HCT116 (cell line): Measurements from ENCODE around the gene RBFOX2. TPM values are rescaled to one million over a fixed set of nuclear protein-coding genes. Genes with fewer than 3 reads are reported as not detected.

Source experiments
- ATAC-seq: fragments of 200-7000 bp; cut with Tn5 transposase; 2 replicates; pipeline ENCODE4 v1.9.1; 2020; ENCODE audit warnings: mild to moderate bottlenecking, moderate library complexity
- BruUV-seq: library from RNA; stranded (reverse); fragments of 400-500 nt; replicated peaks from 2 replicates; lab custom pipeline; 2021; lab: Mats Ljungman, UMichigan
- CTCF ChIA-PET: fragments of 300-600 bp; sonication (Branson Sonifier 250); formaldehyde crosslinking; loops from one replicate; lab custom pipeline; 2021; ENCODE audit warnings: antibody characterized with exemption; lab: Charles Lee
- POLR2A ChIA-PET: fragments of 300-600, 350-600 bp; sonication (Branson Sonifier 250); formaldehyde crosslinking; loops from one replicate; lab custom pipeline; 2021; ENCODE audit warnings: antibody characterized with exemption; lab: Charles Lee
- RAD21 ChIA-PET, 2 experiments: fragments of 300-600 bp; sonication (Branson Sonifier 250); formaldehyde crosslinking; loops; one replicate each; lab custom pipeline; 2023; ENCODE audit warnings: low total read pairs in 2 of 2; ENCODE audit not compliant: uncharacterized antibody in 2 of 2, unreplicated experiment in 2 of 2, low non-redundant PET in 1 of 2; lab: Charles Lee
- DNase-seq: peaks from one replicate; pipeline ENCODE4 v3.0.0-alpha.2; 2010; ENCODE audit warnings: low read depth, low spot score
- H2AFZ ChIP-seq: fragments of 200-600 bp; shearing (Covaris generic), sonication (generic); 2 replicates; pipeline ENCODE4 v1.6.1; 2017; ENCODE audit warnings: low read depth, mixed run types, mixed read lengths, antibody characterized with exemption, low read length; ENCODE audit not compliant: poor library complexity, severe bottlenecking
- H3K27ac ChIP-seq: 2 replicates; pipeline ENCODE4 v1.5.1; 2012; ENCODE audit warnings: low read depth, low read length
- H3K27me3 ChIP-seq: fragments of 200-600 bp; sonication (generic); 2 replicates; pipeline ENCODE4 v1.6.1; 2016; ENCODE audit warnings: mixed run types, low read length, mixed read lengths; ENCODE audit not compliant: insufficient read depth
- H3K36me3 ChIP-seq, 2 experiments: fragments of 200-500 bp in 1 of 2; fragments of 200-600 bp in 1 of 2; sonication (Bioruptor generic) in 1 of 2; sonication (generic) in 1 of 2; 2 replicates each; pipeline versions ENCODE4 v1.5.1 to v1.6.1; 2014 to 2016; ENCODE audit warnings: low read length in 2 of 2, inconsistent platforms in 1 of 2, mixed read lengths in 1 of 2, mixed run types in 1 of 2; ENCODE audit not compliant: insufficient read depth in 2 of 2, control insufficient read depth in 1 of 2
- H3K4me1 ChIP-seq, 2 experiments: fragments of 200-600 bp in 1 of 2; sonication (generic) in 1 of 2; 2 replicates each; pipeline versions ENCODE4 v1.5.1 to v1.6.1; 2012 to 2017; ENCODE audit warnings: low read length in 2 of 2, inconsistent platforms in 1 of 2, mild to moderate bottlenecking in 1 of 2, mixed read lengths in 1 of 2, mixed run types in 1 of 2, moderate library complexity in 1 of 2; ENCODE audit not compliant: insufficient read depth in 2 of 2, control insufficient read depth in 1 of 2
- H3K4me2 ChIP-seq: fragments of 200-600 bp; sonication (generic); 2 replicates; pipeline ENCODE4 v1.6.1; 2017; ENCODE audit warnings: mixed run types, low read length, mixed read lengths
- H3K4me3 ChIP-seq, 2 experiments: fragments of 200-600 bp in 1 of 2; sonication (generic) in 1 of 2; replicated peaks in 1 of 2; 2 replicates each; pipeline ENCODE4 v1.5.1; 2011 to 2016; ENCODE audit warnings: low read length in 2 of 2, control low read depth in 1 of 2, low read depth in 1 of 2, mild to moderate bottlenecking in 1 of 2, mixed read lengths in 1 of 2, mixed run types in 1 of 2
- H3K79me2 ChIP-seq: fragments of 200-600 bp; sonication (generic); 2 replicates; pipeline ENCODE4 v1.6.1; 2017; ENCODE audit warnings: mild to moderate bottlenecking, mixed run types, low read length, moderate library complexity, mixed read lengths; ENCODE audit not compliant: insufficient read depth
- H3K9ac ChIP-seq: fragments of 200-600 bp; sonication (generic); 2 replicates; pipeline ENCODE4 v1.6.1; 2016; ENCODE audit warnings: low read length, mixed read lengths
- H3K9me2 ChIP-seq: fragments of 200-600 bp; sonication (generic), shearing (Covaris generic); 2 replicates; pipeline ENCODE4 v1.6.1; 2017; ENCODE audit warnings: mixed run types, mild to moderate bottlenecking, moderate library complexity; ENCODE audit not compliant: insufficient read depth
- H3K9me3 ChIP-seq, 2 experiments: fragments of 200-500 bp in 1 of 2; fragments of 200-600 bp in 1 of 2; sonication (Bioruptor generic) in 1 of 2; sonication (generic) in 1 of 2; 2 replicates each; pipeline ENCODE4 v1.6.1; 2014 to 2017; ENCODE audit warnings: low read length in 2 of 2, mixed read lengths in 2 of 2, inconsistent platforms in 1 of 2, low read depth in 1 of 2, mild to moderate bottlenecking in 1 of 2, mixed run types in 1 of 2, moderate library complexity in 1 of 2; ENCODE audit not compliant: control insufficient read depth in 1 of 2, insufficient read depth in 1 of 2
- H4K20me1 ChIP-seq: fragments of 200-600 bp; sonication (generic), shearing (Covaris generic); 2 replicates; pipeline ENCODE4 v1.6.1; 2017; ENCODE audit warnings: mixed run types, mild to moderate bottlenecking, moderate library complexity; ENCODE audit not compliant: insufficient read depth
- ATF3 ChIP-seq: IDR thresholded peaks from 2 replicates; pipeline ENCODE4 v1.6.1; 2012
- CTCF ChIP-seq, 3 experiments: fragments of 200-600 bp in 1 of 3; sonication (generic) in 1 of 3; IDR thresholded peaks in 2 of 3; conservative IDR thresholded peaks in 1 of 3; 2 replicates each; pipeline ENCODE4 v1.5.1; 2012 to 2017; ENCODE audit warnings: low read depth in 2 of 3, low read length in 2 of 3, antibody characterized with exemption in 1 of 3, borderline replicate concordance in 1 of 3, control low read depth in 1 of 3, mild to moderate bottlenecking in 1 of 3, mixed read lengths in 1 of 3, mixed run types in 1 of 3, moderate library complexity in 1 of 3; ENCODE audit not compliant: insufficient read depth in 1 of 3
- EGR1 ChIP-seq: IDR thresholded peaks from 2 replicates; pipeline ENCODE4 v1.6.1; 2012; ENCODE audit warnings: low read depth
- ELF1 ChIP-seq: IDR thresholded peaks from 2 replicates; pipeline ENCODE4 v1.6.1; 2012; ENCODE audit warnings: low read depth, borderline replicate concordance
- EZH2 ChIP-seq: fragments of 200-600 bp; sonication (generic); IDR thresholded peaks from 2 replicates; pipeline ENCODE4 v1.6.1; 2017; ENCODE audit warnings: antibody characterized with exemption, mixed run types
- EZH2phosphoT487 ChIP-seq: fragments of 200-600 bp; IDR thresholded peaks from 2 replicates; pipeline ENCODE4 v1.6.1; 2018; ENCODE audit warnings: antibody characterized with exemption, borderline replicate concordance
- FOSL1 ChIP-seq: IDR thresholded peaks from 2 replicates; pipeline ENCODE4 v1.6.1; 2012; ENCODE audit warnings: low read depth
- JUND ChIP-seq: IDR thresholded peaks from 2 replicates; pipeline ENCODE4 v1.6.1; 2012
- POLR2A ChIP-seq: IDR thresholded peaks from 2 replicates; pipeline ENCODE4 v1.7.0; 2011; ENCODE audit warnings: borderline replicate concordance; ENCODE audit not compliant: insufficient read depth, insufficient read length; ENCODE audit errors: extremely low read depth
- POLR2AphosphoS5 ChIP-seq: IDR thresholded peaks from 2 replicates; pipeline ENCODE4 v1.6.1; 2011; ENCODE audit warnings: mild to moderate bottlenecking, low read depth, low read length, moderate library complexity
- RAD21 ChIP-seq: IDR thresholded peaks from 2 replicates; pipeline ENCODE4 v1.6.1; 2012; ENCODE audit warnings: low read depth, mild to moderate bottlenecking
- REST ChIP-seq: IDR thresholded peaks from 2 replicates; pipeline ENCODE4 v1.6.1; 2012; ENCODE audit warnings: low read depth
- SIN3A ChIP-seq: IDR thresholded peaks from 2 replicates; pipeline ENCODE4 v1.6.1; 2012; ENCODE audit warnings: low read depth
- SP1 ChIP-seq: IDR thresholded peaks from 2 replicates; pipeline ENCODE4 v1.6.1; 2012; ENCODE audit warnings: low read depth
- YY1 ChIP-seq: IDR thresholded peaks from 2 replicates; pipeline ENCODE4 v1.6.1; 2011; ENCODE audit warnings: low read length, low read depth, moderate library complexity, mild to moderate bottlenecking; ENCODE audit not compliant: insufficient replicate concordance; ENCODE audit errors: extremely low read depth
- ZBTB33 ChIP-seq: IDR thresholded peaks from 2 replicates; pipeline ENCODE4 v1.6.1; 2011; ENCODE audit warnings: mild to moderate bottlenecking, low read length, moderate library complexity; ENCODE audit not compliant: insufficient replicate concordance; ENCODE audit errors: extremely low read depth
- ZNF274 ChIP-seq: fragments of 200-500 bp; sonication (Bioruptor generic); IDR thresholded peaks from 2 replicates; pipeline ENCODE4 v1.6.1; 2014; ENCODE audit warnings: mild to moderate bottlenecking, low read depth, low read length, inconsistent platforms
- intact Hi-C: fragments of 100-400 bp; cut with micrococcal nuclease; formaldehyde crosslinking; loops from 2 replicates; pipeline ENCODE4 v1.10.0; 2022
- total RNA-seq: library from RNA; stranded (reverse); gene quantifications from one replicate; pipeline ENCODE4 v1.2.1, GENCODE V29; 2021; ENCODE audit not compliant: unreplicated experiment

Gene RBFOX2
- total RNA-seq, 1 experiment from 2014 or later = 83.9 TPM

GRCh38 chr22:35830305-35830704 lies 198.3 kb downstream of the RBFOX2 start:
- Histone ChIP-seq H3K27ac (no peak overlapping the region), H2AFZ (no peak overlapping the region), H3K4me3 (no peak overlapping the region), H3K79me2 (peaks cover 77% of the 10 kb centered on the region), H3K9me3 (no peaks in the 10 kb centered on the region), H3K27me3 (no peaks in the 10 kb centered on the region), H3K4me2 (no peak overlapping the region), H4K20me1 (no peaks in the 10 kb centered on the region), H3K4me1 (peaks cover 11 to 14% of the 10 kb centered on the region in 2 experiments), H3K36me3 (no peaks in the 10 kb centered on the region), H3K9ac (no peak overlapping the region), H3K9me2 (no peaks in the 10 kb centered on the region)
- no peak for DNase-seq
- BruUV-seq = no TSS peak
- ATAC-seq = no peak
- TF ChIP-seq EGR1 (no peak), RAD21 (no peak), CTCF (IDR thresholded peaks at IDR 0.05 in 2 of 3, conservative IDR thresholded peaks at IDR 0.05 in 1 of 3; ENCODE audit: borderline replicate concordance in 1 of 3, insufficient read depth in 1 of 3, low read depth in 2 of 3, low read length in 2 of 3) (no peak), JUND (no peak), POLR2A (no peak), EZH2phosphoT487 (no peak), ZBTB33 (no peak), SIN3A (no peak), SP1 (no peak), ELF1 (no peak), EZH2 (no peak), ZNF274 (no peak), POLR2AphosphoS5 (no peak), FOSL1 (no peak), REST (no peak), YY1 (no peak), ATF3 (no peak)
- ChIA-PET RAD21 (no interaction called here), CTCF (no interaction called here), POLR2A (no interaction called here)
- intact Hi-C loops = loop anchor here (10.0 kb wide), 1 partner anchor 456 kb away; no protein-coding TSS in a partner anchor
